Right lobe of liver (tissue), 6 donors: ENCODE results near the gene CCDC63. TPM values are rescaled to one million over a fixed set of nuclear protein-coding genes. Genes with fewer than 3 reads are reported as not detected.

ENCODE experiments used
- ATAC-seq, 4 donors: fragments of 200-7000 bp; cut with Tn5 transposase; one replicate each; pipeline ENCODE4 v1.9.1; 2020; ENCODE audit warnings: mild to moderate bottlenecking in 4 of 4, moderate library complexity in 4 of 4
- DNase-seq, 3 donors: peaks; one replicate each; pipeline ENCODE4 v3.0.0-alpha.2; 2020
- H3K27ac ChIP-seq, 3 donors: fragments of 200-600 bp; one replicate each; pipeline ENCODE4 v1.8.0; 2022
- H3K27me3 ChIP-seq, 2 donors: fragments of 200-600 bp; one replicate each; pipeline ENCODE4 v1.8.0; 2022
- H3K36me3 ChIP-seq, 4 donors: fragments of 200-600 bp; sonication (generic) in 1 of 4; one replicate each; pipeline versions ENCODE4 v1.5.1 to v1.8.0; 2017 to 2022; ENCODE audit warnings: control low read depth in 1 of 4
- H3K4me1 ChIP-seq, 4 donors: fragments of 200-600 bp; sonication (generic) in 1 of 4; one replicate each; pipeline versions ENCODE4 v1.5.1 to v1.8.0; 2017 to 2022; ENCODE audit warnings: control low read depth in 1 of 4
- H3K4me3 ChIP-seq, 3 donors: fragments of 200-600 bp; one replicate each; pipeline ENCODE4 v1.8.0; 2022
- H3K9me3 ChIP-seq, 4 donors: fragments of 200-600 bp; sonication (generic) in 1 of 4; one replicate each; pipeline versions ENCODE4 v1.5.1 to v1.8.0; 2017 to 2022; ENCODE audit warnings: control low read depth in 1 of 4
- CTCF ChIP-seq, 4 donors: fragments of 200-600 bp in 3 of 4; fragments of 450-650 bp in 1 of 4; IDR thresholded peaks; one replicate each; pipeline versions ENCODE4 v1.5.1 to v1.8.0; 2016 to 2022; ENCODE audit warnings: antibody characterized with exemption in 4 of 4, mild to moderate bottlenecking in 2 of 4
- POLR2A ChIP-seq: fragments of 450-650 bp; IDR thresholded peaks from one replicate; pipeline ENCODE4 v1.6.1; 2017; ENCODE audit warnings: antibody characterized with exemption, mild to moderate bottlenecking
- WGBS: methylation state at CpG from one replicate; pipeline ENCODE4 v1.1.6; 2018; ENCODE audit warnings: low coverage, low lambda C conversion rate; ENCODE audit not compliant: insufficient coverage; ENCODE audit errors: missing lambda C conversion rate; 5-methylcytosine and 5-hydroxymethylcytosine counted together
- intact Hi-C, 2 donors: fragments of 100-400 bp; cut with DNase I; formaldehyde crosslinking; loops; one replicate each; pipeline versions ENCODE4 v1.11.2 to v1.14.1; 2022
- total RNA-seq, 6 experiments: library from RNA; depleted of rRNA in 2 of 6; stranded (reverse); fragments of >200 nt in 2 of 6; fragmentation: NEBNext Ultra II Directional in 3 of 6; extraction: Animal tissue kit (Norgen Biotek cat#: 25700) in 3 of 6; gene quantifications; one replicate each; pipeline versions ENCODE4 v1.1.0 to v1.2.4, GENCODE V29; 2016 to 2023
- donor health status: DM: no; HTN: yes; CAD: no.
- donor health status: DM: no; HTN: no; CAD: no.
- donor health status: DM: no; HTN: no; CAD: no.
- donor health status: DM: no; HTN: yes; CAD: no.
- donor health status: DM: no; HTN: yes; CAD: no.

Gene CCDC63
- total RNA-seq, 6 experiments from 2014 or later: not detected

GRCh38 chr12:110816248-110816647, 30.5 kb upstream of the CCDC63 start:
- 80% methylated on average over 1 of the region's 1 CpG for WGBS
- Histone ChIP-seq H3K4me3 (no peak overlapping the region), H3K27ac (no peak overlapping the region), H3K4me1 (no peaks in the 10 kb centered on the region), H3K36me3 (no peaks in the 10 kb centered on the region), H3K9me3 (no peaks in the 10 kb centered on the region), H3K27me3 (no peaks in the 10 kb centered on the region)
- no peak for ATAC-seq
- TF ChIP-seq CTCF (IDR thresholded peaks at IDR 0.05) (no peak), POLR2A (no peak)
- intact Hi-C loops: no loop called here
- no peak for DNase-seq

- H3K4me1 ChIP-seq: no peaks in the 10 kb centered on the region
These were observed 30.0 kb upstream of the CCDC63 start for GRCh38 chr12:110816779-110817178.

GRCh38 chr12:110818511-110818910, 28.3 kb upstream of the CCDC63 start:
- H3K4me3 ChIP-seq: no peak overlapping the region
- intact Hi-C loops: no loop called here
- 79% methylated on average over 4 of the region's 5 CpGs for WGBS
- TF ChIP-seq POLR2A: no peak
- no peak for TF ChIP-seq CTCF (IDR thresholded peaks at IDR 0.05)
- no peak for DNase-seq
- no peak overlapping the region for H3K27ac ChIP-seq
- H3K9me3 ChIP-seq: no peaks in the 10 kb centered on the region
- ATAC-seq: no peak
- no peaks in the 10 kb centered on the region for H3K27me3 ChIP-seq
- H3K36me3 ChIP-seq: no peaks in the 10 kb centered on the region
- H3K4me1 ChIP-seq: no peaks in the 10 kb centered on the region

More at GRCh38 chr12:110816779-110817178, 30.0 kb upstream of the CCDC63 start:
- intact Hi-C loops: no loop called here
- no peaks in the 10 kb centered on the region for H3K9me3 ChIP-seq
- H3K4me3 ChIP-seq: no peak overlapping the region
- TF ChIP-seq CTCF (IDR thresholded peaks at IDR 0.05): no peak
- TF ChIP-seq POLR2A: no peak
- H3K27ac ChIP-seq: no peak overlapping the region
- no peaks in the 10 kb centered on the region for H3K27me3 ChIP-seq
- no peak for DNase-seq
- ATAC-seq: no peak
- WGBS: 44% methylated on average over 1 of the region's 1 CpG
- H3K36me3 ChIP-seq: no peaks in the 10 kb centered on the region

- Histone ChIP-seq H3K27me3 (no peaks in the 10 kb centered on the region), H3K9me3 (no peaks in the 10 kb centered on the region), H3K27ac (no peak overlapping the region), H3K36me3 (no peaks in the 10 kb centered on the region), H3K4me3 (no peak overlapping the region), H3K4me1 (no peaks in the 10 kb centered on the region)
- ATAC-seq (no peak), DNase-seq (no peak)
- 86% methylated on average over 3 of the region's 3 CpGs for WGBS
- TF ChIP-seq POLR2A (no peak), CTCF (IDR thresholded peaks at IDR 0.05) (no peak)
- intact Hi-C loops: no loop called here
These were observed 27.6 kb upstream of the CCDC63 start for GRCh38 chr12:110819150-110819549.

- Histone ChIP-seq H3K9me3 (no peaks in the 10 kb centered on the region), H3K4me1 (no peaks in the 10 kb centered on the region), H3K4me3 (no peak overlapping the region), H3K27me3 (no peaks in the 10 kb centered on the region), H3K27ac (no peak overlapping the region), H3K36me3 (no peaks in the 10 kb centered on the region)
- ATAC-seq: no peak
- WGBS: 66% methylated on average over 3 of the region's 5 CpGs
- no peak for DNase-seq
- intact Hi-C loops: no loop called here
- TF ChIP-seq CTCF (IDR thresholded peaks at IDR 0.05) (no peak), POLR2A (no peak)
These were observed 27.1 kb upstream of the CCDC63 start for GRCh38 chr12:110819646-110820045.
